Measurements from ENCODE around the gene CDK9. TPM values are rescaled to one million over a fixed set of nuclear protein-coding genes. Genes with fewer than 3 reads are reported as not detected.

Gene CDK9
- total RNA-seq, 3 donors from 2014 or later (not counting 1 experiment from before 2014, with no cell fraction given): 181 to 207 (median 188) TPM

DNA sequence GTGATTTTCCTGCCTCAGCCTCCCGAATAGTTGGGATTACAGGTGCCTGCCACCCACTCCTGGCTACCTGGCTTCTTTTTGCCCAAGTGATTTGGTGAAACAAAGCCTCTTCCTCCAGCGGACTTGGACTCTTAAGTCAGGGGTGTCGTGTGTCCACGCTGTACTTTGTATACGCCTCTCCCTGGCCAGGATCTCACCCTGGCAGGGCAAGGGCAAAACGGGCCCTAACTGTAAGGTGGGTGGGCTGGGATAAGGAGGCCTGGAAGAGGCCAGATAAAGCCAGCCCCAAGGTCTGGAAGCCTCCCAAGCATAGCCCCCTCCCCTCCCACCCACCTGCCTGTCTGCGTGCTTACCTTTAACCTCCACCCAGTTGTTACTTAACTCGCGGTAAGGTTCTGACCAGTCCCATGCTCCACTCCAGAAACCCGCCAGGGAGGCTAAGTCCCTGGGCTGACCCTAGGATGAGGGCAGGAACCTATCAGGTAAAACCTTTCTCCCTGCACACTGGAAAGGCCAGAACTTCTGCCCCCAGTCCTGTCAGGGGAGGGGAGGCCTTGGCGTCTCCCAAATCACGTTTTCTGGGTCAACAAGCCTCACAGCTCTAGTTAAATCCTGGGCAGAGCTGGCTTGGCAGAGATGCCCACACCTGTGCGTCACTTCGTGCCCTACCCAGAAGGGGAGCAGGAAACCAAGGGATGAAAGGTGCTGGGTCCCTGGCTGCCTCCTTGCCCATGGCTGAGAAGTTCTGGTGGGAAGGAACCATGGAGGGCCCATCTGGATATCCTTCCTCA is 8.4 kb downstream of the CDK9 start:
- peak overlapping the region in 1 of 2 donors; percentile 41 for H3K27ac Mint-ChIP-seq
- peaks cover 28% of the 10 kb centered on the region for H3K36me3 ChIP-seq (ENCODE audit: control insufficient read depth, insufficient read depth, low read length)
- no peak overlapping the region for H3K4me3 Mint-ChIP-seq

DNA sequence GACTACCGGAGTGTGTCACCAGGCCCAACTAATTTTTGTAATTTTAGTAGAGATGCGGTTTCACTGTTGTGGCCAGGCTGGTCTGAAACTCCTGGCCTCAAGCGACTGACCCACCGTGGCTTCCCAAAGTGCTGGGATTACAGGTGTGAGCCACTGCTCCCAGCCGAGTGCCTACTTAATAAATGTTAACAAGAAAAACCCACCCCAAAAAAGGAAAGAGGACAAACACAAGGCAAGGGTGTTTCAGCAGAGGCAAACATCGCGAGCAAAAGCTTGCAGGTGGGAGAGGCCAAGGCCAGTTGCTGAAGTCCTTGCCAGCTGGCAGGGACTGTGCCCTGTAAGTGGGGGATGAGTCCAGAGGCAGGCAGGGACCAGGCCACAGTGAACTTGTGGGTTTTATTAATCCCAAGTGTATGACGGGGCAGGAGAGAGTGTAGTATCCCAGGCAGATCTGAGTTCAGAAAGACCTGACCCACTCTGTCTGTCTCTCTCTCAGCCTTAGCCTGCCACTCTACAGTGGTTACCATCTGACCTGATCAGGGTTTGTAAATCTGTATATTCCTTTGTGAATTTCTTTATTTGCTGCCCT is 10.5 kb downstream of the CDK9 start:
- 51% methylated on average over 8 of the region's 8 CpGs for WGBS (ENCODE audit: insufficient coverage)
- H3K4me3 Mint-ChIP-seq: peak overlapping the region; percentile 81
- H3K27ac ChIP-seq (ENCODE audit: low read length): peak overlapping the region; percentile 17

More for the DNA sequence above, 8.4 kb downstream of the CDK9 start:
- ATAC-seq: no peak
- DNase-seq: no peak
- H3K27me3 Mint-ChIP-seq (ENCODE audit: low read depth in 2 of 2): no peaks in the 10 kb centered on the region
- Histone ChIP-seq H3K27ac (ENCODE audit: low read length) (peak overlapping the region; percentile 36), H3K4me3 (ENCODE audit: low read length) (no peak overlapping the region), H3K4me1 (ENCODE audit: control insufficient read depth, insufficient read depth, low read length) (peaks cover 26% of the 10 kb centered on the region), H3K9me3 (ENCODE audit: control insufficient read depth, insufficient read depth, low read length) (no peaks in the 10 kb centered on the region), H3K27me3 (ENCODE audit: control insufficient read depth, insufficient read depth, low read length) (no peaks in the 10 kb centered on the region)
- H3K36me3 Mint-ChIP-seq: peaks cover 6% of the 10 kb centered on the region
- no peaks in the 10 kb centered on the region for H3K9me3 Mint-ChIP-seq
- TF ChIP-seq, protein P1, sequence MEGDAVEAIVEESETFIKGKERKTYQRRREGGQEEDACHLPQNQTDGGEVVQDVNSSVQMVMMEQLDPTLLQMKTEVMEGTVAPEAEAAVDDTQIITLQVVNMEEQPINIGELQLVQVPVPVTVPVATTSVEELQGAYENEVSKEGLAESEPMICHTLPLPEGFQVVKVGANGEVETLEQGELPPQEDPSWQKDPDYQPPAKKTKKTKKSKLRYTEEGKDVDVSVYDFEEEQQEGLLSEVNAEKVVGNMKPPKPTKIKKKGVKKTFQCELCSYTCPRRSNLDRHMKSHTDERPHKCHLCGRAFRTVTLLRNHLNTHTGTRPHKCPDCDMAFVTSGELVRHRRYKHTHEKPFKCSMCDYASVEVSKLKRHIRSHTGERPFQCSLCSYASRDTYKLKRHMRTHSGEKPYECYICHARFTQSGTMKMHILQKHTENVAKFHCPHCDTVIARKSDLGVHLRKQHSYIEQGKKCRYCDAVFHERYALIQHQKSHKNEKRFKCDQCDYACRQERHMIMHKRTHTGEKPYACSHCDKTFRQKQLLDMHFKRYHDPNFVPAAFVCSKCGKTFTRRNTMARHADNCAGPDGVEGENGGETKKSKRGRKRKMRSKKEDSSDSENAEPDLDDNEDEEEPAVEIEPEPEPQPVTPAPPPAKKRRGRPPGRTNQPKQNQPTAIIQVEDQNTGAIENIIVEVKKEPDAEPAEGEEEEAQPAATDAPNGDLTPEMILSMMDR (IDR thresholded peaks at IDR 0.05): no peak
- intact Hi-C loops (cut with micrococcal nuclease): no loop called here
- H3K4me1 Mint-ChIP-seq: peaks cover 20 to 33% of the 10 kb centered on the region in 2 donors
- WGBS (ENCODE audit: insufficient coverage): 82% methylated on average over 14 of the region's 14 CpGs

DNA sequence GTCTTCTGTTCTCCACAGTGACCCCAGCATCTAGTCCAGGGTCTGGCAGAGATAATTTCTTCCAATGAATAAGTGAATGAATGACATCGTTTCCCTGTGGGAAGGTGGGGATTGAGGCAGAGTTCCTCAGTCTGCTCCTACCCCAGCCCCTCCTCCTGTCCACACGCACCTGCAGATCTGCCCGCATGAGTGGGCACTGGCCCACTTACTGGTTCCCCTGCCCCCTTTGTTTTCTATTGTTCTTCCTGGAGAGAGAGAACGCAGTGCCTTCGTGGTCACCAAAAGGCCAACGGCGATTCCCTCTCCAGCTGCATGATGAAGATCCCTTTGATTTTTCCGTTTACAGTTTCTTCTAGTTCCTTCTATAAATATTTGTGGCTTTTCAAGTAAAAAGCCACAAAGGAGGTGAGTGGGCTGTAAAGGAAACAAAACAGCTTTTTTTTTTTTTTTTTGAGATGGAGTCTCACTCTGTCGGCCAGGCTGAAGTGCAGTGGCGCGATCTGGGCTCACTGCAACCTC is 11.1 kb downstream of the CDK9 start:
- Histone ChIP-seq H3K9me3 (ENCODE audit: control insufficient read depth, insufficient read depth, low read length) (no peaks in the 10 kb centered on the region), H3K36me3 (ENCODE audit: control insufficient read depth, insufficient read depth, low read length) (peaks cover 5% of the 10 kb centered on the region), H3K4me1 (ENCODE audit: control insufficient read depth, insufficient read depth, low read length) (peaks cover 29% of the 10 kb centered on the region), H3K27me3 (ENCODE audit: control insufficient read depth, insufficient read depth, low read length) (no peaks in the 10 kb centered on the region), H3K4me3 (ENCODE audit: low read length) (no peak overlapping the region), H3K27ac (ENCODE audit: low read length) (peak overlapping the region; percentile 17)
- Mint-ChIP-seq H3K27ac (peak overlapping the region; percentile 82 to 86), H3K9me3 (no peaks in the 10 kb centered on the region), H3K4me1 (peaks cover 22 to 27% of the 10 kb centered on the region in 2 donors), H3K27me3 (ENCODE audit: low read depth in 2 of 2) (no peaks in the 10 kb centered on the region), H3K4me3 (peak overlapping the region; percentile 81), H3K36me3 (no peaks in the 10 kb centered on the region)
- TF ChIP-seq, protein P1 (IDR thresholded peaks at IDR 0.05): no peak
- ATAC-seq (peak in 2 of 3 donors; percentile 54), DNase-seq (no peak)
- 0% methylated on average over 10 of the region's 11 CpGs for WGBS (ENCODE audit: insufficient coverage)
- intact Hi-C loops (cut with micrococcal nuclease): no loop called here

More for the DNA sequence above, 10.5 kb downstream of the CDK9 start:
- peaks cover 26% of the 10 kb centered on the region for H3K4me1 ChIP-seq (ENCODE audit: control insufficient read depth, insufficient read depth, low read length)
- intact Hi-C loops (cut with micrococcal nuclease): no loop called here
- TF ChIP-seq, protein P1 (IDR thresholded peaks at IDR 0.05): no peak
- peak in 2 of 3 donors; percentile 29 to 32 for ATAC-seq
- H3K9me3 ChIP-seq (ENCODE audit: control insufficient read depth, insufficient read depth, low read length): no peaks in the 10 kb centered on the region
- peaks cover 20 to 25% of the 10 kb centered on the region in 2 donors for H3K4me1 Mint-ChIP-seq
- no peak for DNase-seq
- H3K27me3 Mint-ChIP-seq (ENCODE audit: low read depth in 2 of 2): no peaks in the 10 kb centered on the region
- no peak overlapping the region for H3K4me3 ChIP-seq (ENCODE audit: low read length)
- no peaks in the 10 kb centered on the region for H3K27me3 ChIP-seq (ENCODE audit: control insufficient read depth, insufficient read depth, low read length)
- no peaks in the 10 kb centered on the region for H3K9me3 Mint-ChIP-seq
- H3K36me3 ChIP-seq (ENCODE audit: control insufficient read depth, insufficient read depth, low read length): peaks cover 8% of the 10 kb centered on the region
- peak overlapping the region; percentile 82 to 86 for H3K27ac Mint-ChIP-seq
- H3K36me3 Mint-ChIP-seq: no peaks in the 10 kb centered on the region
